RPMI8226 (cell line): ENCODE measurements around the gene KEL.

Experiments used
- DNase-seq: peaks from one replicate; pipeline ENCODE4 v3.0.0-alpha.2; 2015

The KEL gene

GRCh38 chr7:142896741-142897379, 65.3 kb downstream of the KEL start:
- DNase-seq = no peak

GRCh38 chr7:142896151-142896550, 66.0 kb downstream of the KEL start:
- DNase-seq = no peak

GRCh38 chr7:142894985-142895593, 67.1 kb downstream of the KEL start:
- DNase-seq = no peak

GRCh38 chr7:142894112-142894984, 67.8 kb downstream of the KEL start:
- no peak for DNase-seq

- DNase-seq = no peak
Observed at GRCh38 chr7:142892951-142893350, 69.2 kb downstream of the KEL start.

- no peak for DNase-seq
Observed at GRCh38 chr7:142891490-142892082, 70.6 kb downstream of the KEL start.
